ENCODE data around the gene MCFD2. TPM values are rescaled to one million over a fixed set of nuclear protein-coding genes. Genes with fewer than 3 reads are reported as not detected.
"Not testable (repeated sequence)": the region's sequence is repeated elsewhere in the genome, so short reads cannot be mapped to it uniquely, and the experiment has no call there.

Gene MCFD2
- total RNA-seq, 1 donor from 2014 or later, result 33.0 TPM

GRCh38 chr2:46914578-46915230 is 902 bp downstream of the MCFD2 start:
- peaks cover 12% of the 10 kb centered on the region for H3K9me3 Mint-ChIP-seq (ENCODE audit: unreplicated experiment)
- H3K4me3 Mint-ChIP-seq (ENCODE audit: unreplicated experiment), result peak overlapping the region; percentile 95
- no peaks in the 10 kb centered on the region for H3K36me3 Mint-ChIP-seq (ENCODE audit: unreplicated experiment)
- peaks cover 12% of the 10 kb centered on the region for H3K4me1 Mint-ChIP-seq (ENCODE audit: low read depth, unreplicated experiment)
- peaks cover 3% of the 10 kb centered on the region for H3K27me3 Mint-ChIP-seq (ENCODE audit: unreplicated experiment)
- TF ChIP-seq CTCF (IDR thresholded peaks at IDR 0.05; ENCODE audit: partially characterized antibody, unreplicated experiment), result no peak
- H3K27ac Mint-ChIP-seq (ENCODE audit: unreplicated experiment), result peak overlapping the region; percentile 86
- DNase-seq, result no peak

- Mint-ChIP-seq H3K9me3 (ENCODE audit: unreplicated experiment) (peaks cover 14% of the 10 kb centered on the region), H3K27ac (ENCODE audit: unreplicated experiment) (peak overlapping the region; percentile 46), H3K4me3 (ENCODE audit: unreplicated experiment) (peak overlapping the region; percentile 95), H3K36me3 (ENCODE audit: unreplicated experiment) (no peaks in the 10 kb centered on the region), H3K27me3 (ENCODE audit: unreplicated experiment) (peaks cover 3% of the 10 kb centered on the region), H3K4me1 (ENCODE audit: low read depth, unreplicated experiment) (peaks cover 12% of the 10 kb centered on the region)
- no peak for DNase-seq
- no peak for TF ChIP-seq CTCF (IDR thresholded peaks at IDR 0.05; ENCODE audit: partially characterized antibody, unreplicated experiment)
Observed at GRCh38 chr2:46913471-46914381, 1.9 kb downstream of the MCFD2 start.

GRCh38 chr2:46909771-46910419 is 5.7 kb downstream of the MCFD2 start:
- DNase-seq, result no peak
- Mint-ChIP-seq H3K4me3 (ENCODE audit: unreplicated experiment) (no peak overlapping the region), H3K36me3 (ENCODE audit: unreplicated experiment) (peaks cover 8% of the 10 kb centered on the region), H3K9me3 (ENCODE audit: unreplicated experiment) (peaks cover 8% of the 10 kb centered on the region), H3K27me3 (ENCODE audit: unreplicated experiment) (peaks cover 5% of the 10 kb centered on the region), H3K4me1 (ENCODE audit: low read depth, unreplicated experiment) (peaks cover 11% of the 10 kb centered on the region), H3K27ac (ENCODE audit: unreplicated experiment) (no peak overlapping the region)
- no peak for TF ChIP-seq CTCF (IDR thresholded peaks at IDR 0.05; ENCODE audit: partially characterized antibody, unreplicated experiment)

GRCh38 chr2:46909150-46909549 is 6.5 kb downstream of the MCFD2 start:
- H3K4me1 Mint-ChIP-seq (ENCODE audit: low read depth, unreplicated experiment), result peaks cover 5% of the 10 kb centered on the region
- H3K27me3 Mint-ChIP-seq (ENCODE audit: unreplicated experiment), result peaks cover 4% of the 10 kb centered on the region
- no peak overlapping the region for H3K27ac Mint-ChIP-seq (ENCODE audit: unreplicated experiment)
- DNase-seq, result no peak
- TF ChIP-seq CTCF (IDR thresholded peaks at IDR 0.05; ENCODE audit: partially characterized antibody, unreplicated experiment), result no peak
- peaks cover 2% of the 10 kb centered on the region for H3K9me3 Mint-ChIP-seq (ENCODE audit: unreplicated experiment)
- H3K36me3 Mint-ChIP-seq (ENCODE audit: unreplicated experiment), result peaks cover 8% of the 10 kb centered on the region
- H3K4me3 Mint-ChIP-seq (ENCODE audit: unreplicated experiment), result no peak overlapping the region

GRCh38 chr2:46904908-46905678 is 10.5 kb downstream of the MCFD2 start:
- not testable (repeated sequence) for H3K27me3 Mint-ChIP-seq (ENCODE audit: unreplicated experiment); H3K27ac Mint-ChIP-seq (ENCODE audit: unreplicated experiment); DNase-seq; H3K9me3 Mint-ChIP-seq (ENCODE audit: unreplicated experiment); H3K4me1 Mint-ChIP-seq (ENCODE audit: low read depth, unreplicated experiment); H3K36me3 Mint-ChIP-seq (ENCODE audit: unreplicated experiment); H3K4me3 Mint-ChIP-seq (ENCODE audit: unreplicated experiment)

GRCh38 chr2:46902980-46903379 is 12.6 kb downstream of the MCFD2 start:
- not testable (repeated sequence) for H3K27me3 Mint-ChIP-seq (ENCODE audit: unreplicated experiment); H3K36me3 Mint-ChIP-seq (ENCODE audit: unreplicated experiment); H3K9me3 Mint-ChIP-seq (ENCODE audit: unreplicated experiment); H3K4me3 Mint-ChIP-seq (ENCODE audit: unreplicated experiment); H3K4me1 Mint-ChIP-seq (ENCODE audit: low read depth, unreplicated experiment); DNase-seq; H3K27ac Mint-ChIP-seq (ENCODE audit: unreplicated experiment)

Measured in glutamatergic neuron (in vitro differentiated cells).